Activated T-cell treated with anti-CD3 and anti-CD28 coated beads, Interleukin-2, amount 50 U/mL, for 1 hour (primary cell): Measurements from ENCODE around the gene COL13A1.

Experiments used
- DNase-seq: peaks from one replicate; pipeline ENCODE4 v3.0.0-alpha.2; 2020

COL13A1 gene

DNA sequence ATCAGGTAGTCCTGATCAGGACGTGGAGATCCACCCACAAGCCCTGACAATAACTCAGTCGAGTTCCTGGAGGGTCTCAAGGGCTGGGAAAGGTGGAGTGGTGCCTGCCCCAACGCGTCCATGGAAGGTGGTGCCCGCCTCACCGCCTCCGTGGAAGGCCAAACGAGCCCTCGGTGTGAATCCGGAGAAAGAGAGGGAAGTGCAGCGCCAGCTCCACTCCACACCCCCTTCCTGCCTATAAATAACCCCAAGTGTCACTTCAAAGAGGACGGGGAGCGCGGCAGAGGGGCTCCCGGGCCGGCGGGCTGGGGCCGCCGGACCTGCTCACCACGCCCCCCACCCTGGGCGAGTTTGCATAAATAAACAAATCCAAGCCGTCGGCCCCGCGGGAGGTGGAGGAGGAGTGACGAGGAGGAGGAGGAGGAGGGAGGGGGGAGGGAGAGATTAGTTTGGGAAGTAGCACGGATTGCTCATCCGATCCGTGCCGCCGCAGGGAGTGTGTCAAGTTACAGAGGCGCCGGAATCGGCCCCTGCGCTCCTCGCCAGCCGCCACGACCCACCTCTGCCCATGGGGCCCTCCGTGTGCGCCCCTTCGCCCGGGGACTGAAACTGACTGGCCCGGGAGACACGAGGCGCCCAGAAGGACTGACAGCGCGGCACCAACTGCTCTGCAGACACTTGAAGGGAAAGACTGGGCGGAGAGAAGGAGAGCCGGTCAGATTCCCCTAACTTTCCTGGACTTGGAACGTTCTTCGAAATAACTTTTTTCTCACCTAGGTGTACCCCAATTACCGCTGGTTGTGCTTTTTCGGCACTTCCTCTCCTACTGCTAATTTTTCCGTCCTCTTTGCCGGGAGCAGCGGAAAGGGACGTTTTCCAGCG lies at the start of gene COL13A1:
Gene COL13A1, plus strand, starts transcription at position 473 of the 882 bp plus-strand sequence. CDS start 518 bp downstream, outside the sequence.
- DNase-seq: no peak

DNA sequence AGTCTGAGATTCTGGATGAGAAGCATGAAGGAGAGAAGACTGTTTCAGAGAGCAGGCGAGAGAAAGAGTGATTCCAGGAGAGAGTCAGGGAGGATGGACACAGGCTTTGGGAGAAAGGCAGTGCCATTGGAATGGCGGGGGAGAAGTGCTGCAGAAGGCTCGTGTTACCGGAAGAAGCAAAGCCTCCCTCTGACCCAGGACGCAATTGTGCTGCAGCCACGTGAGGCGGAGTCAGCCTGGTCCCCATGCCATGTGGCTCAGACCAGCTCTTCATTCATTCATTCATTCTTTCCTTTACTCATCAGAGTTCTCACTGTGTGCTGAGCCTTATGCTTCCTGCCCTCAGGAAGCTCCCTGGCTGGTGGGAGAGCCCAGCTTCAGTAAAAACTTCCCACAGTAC lies 49.2 kb upstream of the COL13A1 start:
- DNase-seq: no peak

DNA sequence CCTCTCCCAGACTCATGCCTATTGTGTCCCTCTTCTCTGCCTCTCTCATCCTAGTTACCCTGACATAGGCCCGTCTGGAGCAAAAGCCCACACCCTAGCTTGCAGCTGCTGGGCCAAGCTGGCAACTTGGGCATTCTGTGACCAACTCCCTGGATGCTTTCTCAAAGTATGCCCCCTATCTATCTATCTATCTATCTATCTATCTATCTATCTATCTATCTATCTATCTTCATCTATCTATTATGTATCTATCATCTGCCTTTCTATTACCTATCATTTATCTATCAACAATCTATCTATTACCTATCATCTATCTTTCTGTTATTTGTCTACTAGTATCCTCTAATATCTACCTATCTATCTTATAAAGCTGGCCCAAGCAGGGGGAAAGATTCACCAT lies 45.4 kb upstream of the COL13A1 start:
- DNase-seq: no peak

DNA sequence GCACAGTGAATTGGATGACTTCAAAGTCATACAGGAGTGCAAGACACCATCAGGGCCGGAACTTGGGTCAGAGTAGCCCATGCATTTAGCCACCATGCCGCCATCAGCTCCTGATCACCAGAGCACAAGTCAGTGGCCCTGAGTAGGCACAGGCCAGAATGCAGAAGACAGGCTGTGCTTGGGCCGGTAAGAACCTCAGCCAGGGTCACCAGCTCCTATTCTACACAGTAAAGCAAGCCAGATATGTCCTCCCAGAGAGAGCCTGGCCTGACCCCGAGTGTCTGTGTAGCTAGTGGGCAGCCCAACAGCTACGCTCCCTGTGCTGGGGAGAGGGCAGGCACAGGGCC lies 44.5 kb upstream of the COL13A1 start:
- no peak for DNase-seq

DNA sequence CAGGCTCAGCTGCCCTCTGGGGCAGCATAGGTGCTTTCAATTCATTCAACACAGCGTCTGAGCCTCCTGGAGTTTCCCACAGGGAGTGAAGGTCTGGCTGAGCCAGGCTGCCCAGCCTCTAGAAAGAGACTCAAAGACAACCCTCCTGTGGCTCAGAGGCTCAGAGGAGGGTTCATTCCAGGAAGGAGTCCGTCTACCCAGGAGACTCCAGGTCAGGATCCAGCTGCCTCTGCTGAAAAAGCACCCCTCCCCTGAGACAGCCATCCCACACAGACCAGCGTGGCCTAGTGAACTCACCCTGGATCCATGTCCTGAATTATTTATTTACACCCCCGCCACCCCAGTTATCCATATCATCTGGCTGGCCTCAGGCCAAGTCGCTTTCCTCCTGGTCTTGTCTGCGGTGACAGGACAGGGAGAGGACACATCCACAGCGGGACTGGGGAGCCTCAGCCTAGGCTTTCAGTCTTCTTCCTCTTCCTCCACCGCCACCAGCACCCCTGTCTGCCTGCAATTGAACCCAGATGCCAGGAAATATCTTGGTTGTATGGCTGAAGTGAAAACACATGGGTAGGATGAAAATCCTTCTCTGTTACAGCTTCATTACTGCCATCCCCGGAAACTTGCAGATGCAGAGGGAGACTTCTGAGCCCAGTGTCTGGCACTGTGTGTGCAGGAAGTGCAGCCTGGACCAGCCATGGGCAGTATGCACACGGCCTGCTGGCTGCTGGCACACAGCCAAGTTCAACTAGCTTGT lies 44.0 kb upstream of the COL13A1 start:
- no peak for DNase-seq

DNA sequence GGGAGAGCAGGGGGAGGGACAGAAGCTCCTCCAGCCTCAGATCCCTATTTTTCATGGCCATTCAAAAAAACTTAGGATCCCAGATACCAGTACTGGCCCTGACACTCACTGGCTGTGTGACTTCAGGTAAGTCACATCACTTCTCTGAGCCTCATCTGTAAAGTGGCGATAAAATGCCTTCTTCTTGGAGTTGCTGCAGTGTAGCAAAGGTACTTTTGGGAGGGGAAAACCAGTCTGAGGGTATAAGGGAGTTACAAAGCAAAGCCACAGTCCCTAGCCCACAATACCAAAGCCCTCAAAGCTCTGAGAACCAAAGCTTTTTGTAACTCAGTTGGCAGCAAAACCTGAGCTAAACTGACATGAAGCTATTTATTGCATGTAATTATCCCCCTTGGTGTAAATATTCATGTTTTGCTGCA lies 43.4 kb upstream of the COL13A1 start:
- no peak for DNase-seq

DNA sequence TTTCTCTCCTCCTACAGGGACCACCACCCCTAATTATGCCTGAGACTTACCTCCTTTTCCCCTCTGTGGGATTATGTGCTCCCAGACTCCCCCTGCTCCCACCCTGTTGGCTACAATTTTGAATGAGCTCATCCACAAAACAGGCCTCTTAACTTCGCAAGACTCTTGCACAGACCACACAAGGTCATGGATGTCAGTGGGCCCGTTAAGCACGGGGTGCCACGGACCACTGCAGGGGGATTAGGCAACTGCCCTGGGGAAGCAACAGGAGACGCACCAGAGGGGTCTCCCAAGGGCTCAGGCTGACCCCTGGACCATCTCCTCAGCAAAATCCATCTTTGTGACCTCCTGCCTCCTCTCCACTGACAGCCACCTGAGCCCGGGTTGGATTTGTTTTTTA lies 42.1 kb upstream of the COL13A1 start:
- DNase-seq: no peak

DNA sequence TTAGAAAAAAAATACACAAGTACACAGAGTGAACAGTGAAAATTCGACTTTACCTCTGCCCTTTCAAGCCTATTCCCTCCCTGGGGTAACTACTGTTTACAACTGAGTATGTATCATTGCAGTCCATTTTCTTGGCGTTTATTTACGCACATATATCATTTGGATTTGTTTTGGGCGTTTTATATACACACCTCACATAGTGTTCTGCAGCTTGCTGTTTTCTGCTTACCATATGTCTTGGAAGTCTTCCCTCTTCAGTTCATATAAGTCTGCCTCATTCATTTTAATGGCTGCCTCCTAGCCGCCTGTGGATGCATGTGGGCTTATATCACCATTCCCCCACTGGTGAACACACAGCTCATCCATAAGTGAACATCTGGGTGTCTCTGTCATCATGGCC lies 41.6 kb upstream of the COL13A1 start:
- no peak for DNase-seq

DNA sequence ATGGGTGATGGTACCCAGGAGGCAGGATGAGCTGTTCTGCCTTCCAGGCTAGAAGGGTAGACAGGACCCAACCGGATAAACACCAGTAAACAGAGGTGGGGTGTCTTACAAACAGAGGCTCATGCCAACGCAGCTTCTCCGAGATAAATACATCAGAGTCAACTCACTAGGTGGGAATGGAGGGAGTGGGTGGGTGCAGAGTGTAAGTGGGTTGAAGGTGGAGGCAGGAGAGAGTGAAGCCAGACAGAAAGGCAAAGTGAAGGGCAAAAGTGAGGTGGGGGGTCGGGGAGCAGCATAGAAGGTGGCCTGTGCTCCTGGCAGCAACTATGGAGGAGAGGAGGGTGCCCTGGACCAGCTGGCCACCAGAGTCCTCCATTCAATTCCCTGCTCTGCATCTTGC lies 40.4 kb upstream of the COL13A1 start:
- no peak for DNase-seq

DNA sequence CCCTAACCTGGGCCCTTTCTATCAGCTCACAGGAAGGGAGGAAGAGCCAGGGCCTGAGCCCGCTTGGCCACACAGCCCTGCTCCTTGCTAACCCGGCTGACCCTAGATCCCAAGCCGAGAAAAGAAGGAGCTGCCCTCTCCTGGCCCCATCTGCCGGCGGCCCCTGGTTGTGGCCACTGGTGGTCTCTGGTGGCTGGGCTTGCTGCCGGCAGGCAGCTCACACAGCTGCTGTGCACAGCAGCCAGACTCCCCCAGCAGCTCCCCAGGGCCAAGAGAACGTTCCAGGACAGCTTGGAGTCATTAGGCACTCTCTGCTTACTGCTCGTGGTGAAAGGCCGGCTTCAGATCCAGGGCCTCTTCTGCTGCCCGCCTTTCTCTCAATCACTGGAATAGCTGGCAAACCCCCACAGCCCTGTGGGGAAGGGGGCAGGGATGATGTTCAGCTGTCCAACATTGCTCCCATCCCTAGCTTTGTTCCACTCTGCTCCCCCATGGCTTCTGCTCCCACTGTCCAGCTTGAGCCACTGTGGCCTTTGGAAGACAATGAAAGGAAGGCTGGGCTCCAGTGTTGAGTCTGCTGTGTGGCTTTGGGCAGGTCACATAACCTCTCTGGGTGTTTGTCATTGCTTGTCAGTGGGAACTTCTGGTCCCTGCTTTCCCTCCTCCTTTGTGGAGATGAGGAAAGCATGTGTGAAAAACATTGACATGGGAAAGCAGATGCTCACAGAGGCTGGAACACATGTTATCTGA lies 35.4 kb upstream of the COL13A1 start:
- no peak for DNase-seq

DNA sequence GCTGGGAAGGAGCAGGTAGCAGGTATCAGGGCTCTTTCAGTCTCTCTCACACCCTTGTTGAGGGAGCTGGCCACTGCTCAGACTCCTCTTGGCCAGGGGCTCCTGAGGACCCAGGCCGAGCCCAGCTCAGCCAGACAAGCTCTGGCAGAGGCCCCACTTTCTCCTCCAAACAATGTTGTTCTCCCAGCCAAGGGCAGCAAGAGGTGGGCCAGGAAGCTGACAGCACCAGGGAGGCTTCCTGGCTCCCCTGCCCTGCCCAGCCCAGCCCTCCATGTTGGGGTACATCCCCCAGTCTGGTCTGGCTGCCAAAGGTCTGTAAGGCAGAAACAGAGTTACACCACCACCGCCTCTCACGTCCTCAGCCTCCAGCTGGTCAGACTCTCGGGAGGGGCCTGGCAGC lies 33.9 kb upstream of the COL13A1 start:
- no peak for DNase-seq

DNA sequence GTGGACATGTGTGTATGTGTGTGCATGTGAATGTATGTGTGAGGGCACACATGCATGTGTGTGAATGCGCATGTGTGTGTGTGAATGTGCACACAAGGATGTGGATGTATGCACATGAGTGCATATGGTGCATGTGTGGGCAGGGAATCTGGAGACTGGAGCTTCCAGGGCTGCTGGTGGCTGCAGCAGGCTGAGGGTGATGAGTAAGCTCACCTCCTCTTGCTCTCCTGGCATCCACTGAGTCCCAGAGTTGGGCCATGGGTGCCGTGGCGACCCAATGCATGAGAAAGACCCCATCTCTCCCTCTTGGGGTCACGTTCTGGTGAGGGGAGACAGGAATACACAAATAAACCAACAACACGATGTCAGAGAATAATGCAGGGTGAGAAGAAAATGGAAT lies 33.3 kb upstream of the COL13A1 start:
- no peak for DNase-seq

DNA sequence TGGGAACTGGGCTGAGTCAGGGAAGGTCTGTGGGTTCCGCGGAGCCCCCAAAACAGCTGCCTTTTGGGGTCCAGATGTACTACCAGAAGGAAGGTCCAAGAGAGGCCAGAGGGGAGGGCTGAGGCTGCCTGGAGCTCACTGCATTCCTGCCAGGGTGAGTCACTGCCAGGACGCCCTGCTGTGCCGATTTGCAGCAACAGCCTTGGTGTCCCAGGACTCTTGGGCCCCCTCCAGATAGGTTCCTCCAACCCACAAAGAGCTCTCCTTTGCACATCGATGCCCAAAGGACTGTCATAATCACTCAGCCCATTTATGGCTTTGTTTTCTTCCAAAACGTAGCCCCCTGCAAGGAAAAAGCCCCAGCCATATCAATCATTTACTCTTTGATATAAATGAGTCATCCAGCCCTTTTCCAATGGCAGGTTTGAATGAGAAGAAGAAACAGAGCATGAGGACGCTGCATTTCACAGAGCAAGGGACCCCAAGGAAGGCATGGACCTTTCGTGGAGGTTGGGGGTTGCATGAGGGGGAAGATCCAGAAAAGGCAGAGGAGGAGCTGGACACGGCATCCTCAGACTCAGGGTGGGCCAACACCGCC lies 32.2 kb upstream of the COL13A1 start:
- DNase-seq: no peak

DNA sequence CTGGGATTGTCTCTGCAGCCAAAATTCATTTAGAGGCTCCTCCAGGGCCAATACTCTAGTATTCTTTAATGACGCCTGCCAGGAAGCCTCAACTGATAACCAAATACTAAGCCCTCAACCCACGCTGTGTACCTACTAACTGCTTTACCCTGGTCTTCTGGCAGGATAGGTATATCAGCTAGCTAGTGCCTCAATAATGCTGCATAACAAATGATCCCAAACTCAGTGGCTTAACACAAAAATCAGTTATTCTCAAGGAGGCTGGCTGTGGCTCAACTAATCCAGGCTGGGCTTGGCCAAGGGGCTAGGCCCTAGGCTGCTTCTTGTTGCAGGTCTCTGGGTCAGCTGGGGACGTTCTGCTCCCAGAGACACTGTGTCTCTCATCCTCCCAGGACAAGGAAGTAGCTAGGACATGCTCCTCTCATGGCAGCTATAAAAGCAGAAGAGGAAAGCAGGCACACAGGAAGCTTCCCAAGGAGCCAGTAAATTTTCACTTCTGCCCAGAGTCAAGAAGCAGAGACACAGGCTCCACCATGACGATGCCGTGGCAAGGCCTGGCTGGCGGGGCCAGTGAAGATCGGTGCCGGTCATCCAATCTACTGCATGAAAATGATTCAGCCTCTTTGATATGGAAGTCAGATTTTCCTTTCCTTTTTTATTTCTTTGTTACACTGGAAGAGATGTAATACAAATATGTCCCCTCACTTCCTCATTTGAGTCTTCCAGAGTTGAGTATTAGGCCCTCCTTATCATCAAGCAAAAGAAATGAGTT lies 28.6 kb upstream of the COL13A1 start:
- no peak for DNase-seq

DNA sequence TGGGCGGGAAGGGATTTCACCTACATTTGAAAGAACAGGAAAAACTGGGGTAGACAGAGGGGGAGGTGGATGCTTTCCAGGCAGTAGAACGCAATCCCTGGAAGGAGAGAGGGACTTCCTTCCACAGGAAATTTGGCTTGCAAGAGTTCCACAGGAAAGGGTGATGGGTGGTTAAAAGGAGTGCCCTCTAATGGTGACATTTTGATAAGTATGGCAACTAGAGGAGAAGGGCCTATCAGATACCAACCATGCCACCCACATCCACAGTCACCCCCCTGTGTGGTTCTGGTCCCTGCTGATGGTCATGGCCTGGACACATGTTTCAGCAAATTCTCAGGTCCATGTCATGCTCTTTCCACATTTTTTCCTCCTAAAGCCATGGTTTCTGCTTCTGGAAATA lies 27.1 kb upstream of the COL13A1 start:
- DNase-seq: no peak

DNA sequence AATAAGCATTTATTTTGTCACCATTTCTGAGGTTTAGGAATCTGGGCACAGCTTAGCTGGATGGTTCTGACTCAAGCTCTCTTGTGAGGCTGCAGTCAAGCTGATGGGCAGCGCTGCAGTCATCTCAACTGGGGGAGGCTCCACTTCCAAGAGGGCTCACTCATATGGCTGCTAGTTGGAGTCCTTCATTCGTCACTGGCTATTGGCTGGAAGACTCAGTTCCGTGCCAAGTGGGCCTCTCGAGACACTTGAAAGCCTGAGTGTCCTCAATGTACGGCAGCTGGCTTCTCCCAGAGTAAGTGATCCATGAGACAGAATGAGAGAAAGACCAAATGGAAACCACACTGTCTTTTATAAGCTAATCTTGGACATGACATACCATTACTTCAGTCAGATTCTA lies 21.6 kb upstream of the COL13A1 start:
- DNase-seq: no peak

DNA sequence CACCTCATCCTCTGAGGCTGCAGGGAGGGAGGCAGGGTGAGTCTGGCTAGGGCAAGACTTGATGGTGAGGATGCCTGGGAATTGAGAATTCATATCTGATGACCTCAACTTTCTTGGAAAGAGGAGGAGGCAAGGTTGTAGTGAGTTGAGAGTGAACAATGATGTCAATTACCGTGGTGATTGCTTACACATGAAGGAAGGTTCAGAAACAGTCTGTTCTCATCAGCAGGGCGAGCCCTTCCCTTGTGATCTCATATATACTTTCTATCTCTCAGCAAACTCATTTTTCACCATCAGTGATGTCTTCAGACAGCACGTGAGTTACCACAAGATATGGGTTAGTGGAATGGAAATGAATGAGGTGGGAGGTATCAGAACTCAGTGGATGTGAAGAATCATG lies 20.1 kb upstream of the COL13A1 start:
- no peak for DNase-seq

DNA sequence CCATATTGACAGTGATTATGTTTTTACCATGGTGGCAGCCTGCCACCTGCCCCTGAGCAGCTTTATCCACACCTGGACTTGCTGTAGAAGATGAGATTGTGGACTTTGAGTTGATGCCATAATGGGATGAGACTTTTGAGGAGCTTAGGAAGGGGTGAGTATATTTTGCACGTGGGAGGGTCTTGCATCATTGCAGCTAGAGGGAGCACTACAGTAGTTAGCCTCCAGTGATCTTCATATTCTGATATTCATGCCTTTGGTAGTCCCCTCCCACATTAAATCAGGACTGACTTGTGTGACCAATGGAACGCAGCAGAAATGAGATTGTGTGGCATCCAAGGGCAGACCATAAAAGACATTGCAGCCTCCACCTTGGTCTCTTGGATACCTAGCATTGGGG lies 18.2 kb upstream of the COL13A1 start:
- no peak for DNase-seq

DNA sequence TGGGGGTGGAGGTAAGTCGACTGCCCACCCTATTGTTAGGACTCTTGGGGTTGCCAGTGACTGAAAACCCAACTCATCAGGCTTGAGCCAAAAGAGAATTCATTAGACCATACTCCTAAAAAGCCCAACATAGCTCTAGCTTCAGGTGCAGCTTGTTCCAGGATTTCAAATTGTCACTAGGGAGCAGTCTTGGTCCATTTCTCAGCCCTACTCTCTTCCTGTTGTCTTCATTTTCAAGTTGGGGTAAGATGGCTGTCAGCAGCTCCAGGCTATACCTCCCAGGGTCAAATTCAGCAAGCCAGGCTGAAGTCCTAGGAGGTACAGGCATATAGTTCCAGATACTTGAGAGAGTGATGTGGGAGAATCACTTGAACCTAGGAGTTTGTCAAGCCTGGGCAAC lies 14.9 kb upstream of the COL13A1 start:
- no peak for DNase-seq

DNA sequence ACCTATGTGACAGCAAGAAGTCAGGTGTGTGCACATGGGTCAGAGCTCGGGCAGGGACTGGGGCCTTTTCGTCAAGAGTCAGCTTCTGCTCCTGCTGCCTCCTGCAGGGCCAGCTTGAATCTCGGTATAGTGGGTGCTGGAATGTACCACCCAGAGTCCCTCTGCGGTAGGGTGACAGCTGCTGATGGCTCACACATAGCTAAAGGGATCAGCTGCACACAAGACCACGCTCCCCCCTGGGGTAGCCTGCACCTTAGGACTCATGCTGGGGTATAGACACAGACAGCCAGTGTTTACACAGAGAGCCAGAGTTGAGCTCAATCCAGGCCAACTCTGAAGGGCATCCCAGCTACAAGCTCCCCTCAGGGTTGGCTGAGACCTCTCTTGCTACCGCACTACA lies 14.0 kb upstream of the COL13A1 start:
- no peak for DNase-seq

DNA sequence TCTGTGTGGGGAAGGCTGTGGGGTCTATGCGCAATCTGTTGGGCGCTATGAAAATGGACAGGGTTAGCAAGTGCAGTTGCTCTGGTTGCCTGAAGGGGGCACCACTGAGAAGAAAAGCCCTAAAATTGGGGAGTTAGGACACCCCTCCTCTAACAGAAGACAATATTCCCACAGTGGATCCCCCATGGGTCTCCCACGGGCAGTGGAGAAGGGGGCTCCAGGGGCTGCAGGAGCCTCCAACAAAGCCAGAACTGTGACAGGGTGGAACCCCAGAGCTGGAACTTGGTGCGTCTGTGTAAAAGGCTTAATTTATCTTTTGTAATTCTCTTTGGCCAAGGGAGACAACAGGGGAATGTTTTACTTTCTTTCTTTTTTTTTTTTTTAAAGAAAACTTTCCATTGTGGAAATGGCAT lies 12.5 kb upstream of the COL13A1 start:
- no peak for DNase-seq

DNA sequence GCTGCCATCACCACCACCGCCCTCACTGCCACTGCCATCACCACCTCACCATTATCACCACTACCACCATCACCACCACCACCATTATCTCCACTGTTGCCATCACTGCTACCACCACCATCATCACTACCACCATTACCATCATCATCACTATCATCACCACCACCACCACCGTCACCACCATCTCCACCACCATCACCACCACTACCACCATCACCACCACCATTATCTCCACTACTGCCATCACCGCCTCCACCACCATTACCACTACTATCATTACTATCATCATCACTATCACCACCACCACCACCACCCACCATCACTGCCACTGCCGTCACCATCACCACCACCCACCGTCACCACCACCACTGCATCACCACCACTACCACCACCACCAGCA lies 9.9 kb upstream of the COL13A1 start:
- DNase-seq: no peak

DNA sequence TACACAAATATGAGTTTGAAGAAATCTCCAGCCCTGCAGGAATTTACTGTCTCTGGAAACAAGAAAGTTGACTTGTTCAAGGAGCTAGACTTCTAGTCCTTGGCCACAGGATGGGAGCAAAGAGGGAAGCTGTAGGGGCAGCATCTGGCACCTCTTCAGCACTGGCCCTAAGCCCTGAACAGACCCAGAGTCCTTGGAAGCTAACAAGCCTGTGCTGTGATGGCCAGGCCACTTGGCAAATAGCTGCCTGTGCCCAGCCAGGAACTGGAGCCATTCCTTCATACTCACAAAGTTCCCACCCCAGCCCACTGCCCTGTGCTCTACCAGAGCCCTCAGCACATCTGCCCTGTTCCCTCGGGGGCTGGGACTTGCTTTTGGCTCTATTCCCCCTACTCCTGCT lies 9.4 kb upstream of the COL13A1 start:
- DNase-seq: no peak
